ENCODE data around the gene PCBD1. TPM values are rescaled to one million over a fixed set of nuclear protein-coding genes. Genes with fewer than 3 reads are reported as not detected.
"Not testable (repeated sequence)": the region's sequence is repeated elsewhere in the genome, so short reads cannot be mapped to it uniquely, and the experiment has no call there.

The PCBD1 gene
- total and polyA plus RNA-seq, 2 experiments from 2014 or later: 33.3 to 78.5 TPM

DNA sequence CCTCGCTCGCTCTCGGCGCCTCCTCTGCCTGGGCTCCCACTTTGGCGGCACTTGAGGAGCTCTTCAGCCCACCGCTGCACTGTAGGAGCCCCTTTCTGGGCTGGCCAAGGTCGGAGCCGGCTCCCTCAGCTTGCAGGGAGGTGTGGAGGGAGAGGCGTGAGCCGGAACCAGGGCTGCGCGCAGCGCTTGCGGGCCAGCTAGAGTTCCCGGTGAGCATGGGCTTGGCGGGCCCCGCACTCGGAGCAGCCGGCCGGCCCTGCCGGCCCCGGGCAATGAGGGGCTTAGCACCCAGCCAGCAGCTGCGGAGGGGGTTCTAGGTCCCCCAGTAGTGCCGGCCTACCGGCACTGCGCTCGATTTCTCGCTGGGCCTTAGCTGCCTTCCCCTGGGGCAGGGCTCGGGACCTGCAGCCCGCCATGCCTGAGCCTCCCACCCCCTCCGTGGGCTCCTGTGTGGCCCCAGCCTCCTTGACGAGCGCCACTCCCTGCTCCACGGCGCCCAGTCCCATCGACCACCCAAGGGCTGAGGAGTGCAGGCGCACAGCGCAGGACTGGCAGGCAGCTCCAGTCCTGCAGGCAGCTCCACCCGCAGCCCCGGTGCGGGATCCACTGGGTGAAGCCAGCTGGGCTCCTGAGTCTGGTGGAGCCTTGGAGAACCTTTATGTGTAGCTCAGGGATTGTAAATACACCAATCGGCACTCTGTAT lies 26.7 kb downstream of the PCBD1 start:
- not testable (repeated sequence) for H3K27ac ChIP-seq (ENCODE audit: low read depth); H3K4me1 ChIP-seq (ENCODE audit: insufficient read depth); H3K9me2 ChIP-seq (ENCODE audit: insufficient read depth); H3K4me2 ChIP-seq; H2AFZ ChIP-seq; H3F3A ChIP-seq (replicated peaks; ENCODE audit: low read depth); H3K27me3 Mint-ChIP-seq (ENCODE audit: insufficient read depth, low read depth, poor library complexity); ATAC-seq; H3K27me3 ChIP-seq (ENCODE audit: insufficient read depth); DNase-seq (ENCODE audit: low spot score); H4K20me1 ChIP-seq (replicated peaks; ENCODE audit: insufficient read depth); H3K9me3 Mint-ChIP-seq; H3K27ac Mint-ChIP-seq; H3K79me2 ChIP-seq (replicated peaks; ENCODE audit: insufficient read depth); H3K4me3 ChIP-seq; H3K4me3 Mint-ChIP-seq
- peaks cover 23% of the 10 kb centered on the region for H3K4me1 Mint-ChIP-seq
- H3K36me3 ChIP-seq (ENCODE audit: insufficient read depth): peaks cover 36% of the 10 kb centered on the region
- peaks cover 49% of the 10 kb centered on the region for H3K36me3 Mint-ChIP-seq (ENCODE audit: low read depth)

DNA sequence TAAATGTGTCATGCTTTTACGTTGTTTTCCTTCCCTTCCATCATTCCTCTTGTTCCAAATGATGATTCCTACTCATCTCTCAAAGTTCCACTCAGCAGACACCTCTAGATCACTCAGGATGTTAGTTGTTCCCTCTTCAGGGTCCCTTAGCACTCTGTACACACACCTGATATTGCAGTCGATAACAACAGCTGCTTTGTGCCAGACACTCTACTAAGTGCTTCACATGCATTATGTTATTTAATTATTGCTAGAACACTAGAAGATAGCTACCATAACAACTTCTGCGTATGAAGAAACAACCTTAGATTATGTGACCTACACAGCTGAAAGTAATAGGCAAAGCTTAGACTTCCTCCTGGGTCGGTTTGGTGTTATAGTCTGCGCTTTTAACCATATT lies 29.6 kb downstream of the PCBD1 start:
- Mint-ChIP-seq H3K36me3 (ENCODE audit: low read depth) (peaks cover 61% of the 10 kb centered on the region), H3K4me3 (no peak overlapping the region), H3K27me3 (ENCODE audit: insufficient read depth, low read depth, poor library complexity) (no peaks in the 10 kb centered on the region), H3K27ac (no peak overlapping the region), H3K9me3 (no peaks in the 10 kb centered on the region), H3K4me1 (no peaks in the 10 kb centered on the region; the same call in 1 of the 3 replicates)
- Histone ChIP-seq H3K27me3 (ENCODE audit: insufficient read depth) (no peaks in the 10 kb centered on the region), H3K9me2 (ENCODE audit: insufficient read depth) (no peaks in the 10 kb centered on the region), H2AFZ (no peak overlapping the region), H3K27ac (ENCODE audit: low read depth) (no peak overlapping the region), H3F3A (replicated peaks; ENCODE audit: low read depth) (no peaks in the 10 kb centered on the region), H3K4me3 (no peak overlapping the region), H3K36me3 (ENCODE audit: insufficient read depth) (peaks cover 48% of the 10 kb centered on the region), H3K4me1 (ENCODE audit: insufficient read depth) (no peaks in the 10 kb centered on the region), H3K4me2 (no peak overlapping the region), H3K79me2 (replicated peaks; ENCODE audit: insufficient read depth) (no peaks in the 10 kb centered on the region), H4K20me1 (replicated peaks; ENCODE audit: insufficient read depth) (peaks cover 15% of the 10 kb centered on the region; the same call in 1 of the 2 replicates)
- DNase-seq (ENCODE audit: low spot score) (no peak), ATAC-seq (no peak)
- TF ChIP-seq NANOG (IDR thresholded peaks at IDR 0.05; ENCODE audit: borderline replicate concordance): no peak
- TF ChIP-seq JUNB (IDR thresholded peaks at IDR 0.05; ENCODE audit: unreplicated experiment): no peak
- TF ChIP-seq, protein P1, sequence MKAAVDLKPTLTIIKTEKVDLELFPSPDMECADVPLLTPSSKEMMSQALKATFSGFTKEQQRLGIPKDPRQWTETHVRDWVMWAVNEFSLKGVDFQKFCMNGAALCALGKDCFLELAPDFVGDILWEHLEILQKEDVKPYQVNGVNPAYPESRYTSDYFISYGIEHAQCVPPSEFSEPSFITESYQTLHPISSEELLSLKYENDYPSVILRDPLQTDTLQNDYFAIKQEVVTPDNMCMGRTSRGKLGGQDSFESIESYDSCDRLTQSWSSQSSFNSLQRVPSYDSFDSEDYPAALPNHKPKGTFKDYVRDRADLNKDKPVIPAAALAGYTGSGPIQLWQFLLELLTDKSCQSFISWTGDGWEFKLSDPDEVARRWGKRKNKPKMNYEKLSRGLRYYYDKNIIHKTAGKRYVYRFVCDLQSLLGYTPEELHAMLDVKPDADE (IDR thresholded peaks at IDR 0.05): no peak
- TF ChIP-seq STAT1 (IDR thresholded peaks at IDR 0.05; ENCODE audit: unreplicated experiment): no peak
- TF ChIP-seq CREB1 (CRISPR knock-in tag; IDR thresholded peaks at IDR 0.05; ENCODE audit: low read depth): no peak
- TF ChIP-seq, protein P2, sequence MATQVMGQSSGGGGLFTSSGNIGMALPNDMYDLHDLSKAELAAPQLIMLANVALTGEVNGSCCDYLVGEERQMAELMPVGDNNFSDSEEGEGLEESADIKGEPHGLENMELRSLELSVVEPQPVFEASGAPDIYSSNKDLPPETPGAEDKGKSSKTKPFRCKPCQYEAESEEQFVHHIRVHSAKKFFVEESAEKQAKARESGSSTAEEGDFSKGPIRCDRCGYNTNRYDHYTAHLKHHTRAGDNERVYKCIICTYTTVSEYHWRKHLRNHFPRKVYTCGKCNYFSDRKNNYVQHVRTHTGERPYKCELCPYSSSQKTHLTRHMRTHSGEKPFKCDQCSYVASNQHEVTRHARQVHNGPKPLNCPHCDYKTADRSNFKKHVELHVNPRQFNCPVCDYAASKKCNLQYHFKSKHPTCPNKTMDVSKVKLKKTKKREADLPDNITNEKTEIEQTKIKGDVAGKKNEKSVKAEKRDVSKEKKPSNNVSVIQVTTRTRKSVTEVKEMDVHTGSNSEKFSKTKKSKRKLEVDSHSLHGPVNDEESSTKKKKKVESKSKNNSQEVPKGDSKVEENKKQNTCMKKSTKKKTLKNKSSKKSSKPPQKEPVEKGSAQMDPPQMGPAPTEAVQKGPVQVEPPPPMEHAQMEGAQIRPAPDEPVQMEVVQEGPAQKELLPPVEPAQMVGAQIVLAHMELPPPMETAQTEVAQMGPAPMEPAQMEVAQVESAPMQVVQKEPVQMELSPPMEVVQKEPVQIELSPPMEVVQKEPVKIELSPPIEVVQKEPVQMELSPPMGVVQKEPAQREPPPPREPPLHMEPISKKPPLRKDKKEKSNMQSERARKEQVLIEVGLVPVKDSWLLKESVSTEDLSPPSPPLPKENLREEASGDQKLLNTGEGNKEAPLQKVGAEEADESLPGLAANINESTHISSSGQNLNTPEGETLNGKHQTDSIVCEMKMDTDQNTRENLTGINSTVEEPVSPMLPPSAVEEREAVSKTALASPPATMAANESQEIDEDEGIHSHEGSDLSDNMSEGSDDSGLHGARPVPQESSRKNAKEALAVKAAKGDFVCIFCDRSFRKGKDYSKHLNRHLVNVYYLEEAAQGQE (IDR thresholded peaks at IDR 0.05; ENCODE audit: unreplicated experiment): no peak
- TF ChIP-seq EZH2phosphoT487 (IDR thresholded peaks at IDR 0.05; ENCODE audit: unreplicated experiment): no peak
- no peak for TF ChIP-seq ZNF114 (CRISPR knock-in tag; IDR thresholded peaks at IDR 0.05)
- TF ChIP-seq, protein P3, sequence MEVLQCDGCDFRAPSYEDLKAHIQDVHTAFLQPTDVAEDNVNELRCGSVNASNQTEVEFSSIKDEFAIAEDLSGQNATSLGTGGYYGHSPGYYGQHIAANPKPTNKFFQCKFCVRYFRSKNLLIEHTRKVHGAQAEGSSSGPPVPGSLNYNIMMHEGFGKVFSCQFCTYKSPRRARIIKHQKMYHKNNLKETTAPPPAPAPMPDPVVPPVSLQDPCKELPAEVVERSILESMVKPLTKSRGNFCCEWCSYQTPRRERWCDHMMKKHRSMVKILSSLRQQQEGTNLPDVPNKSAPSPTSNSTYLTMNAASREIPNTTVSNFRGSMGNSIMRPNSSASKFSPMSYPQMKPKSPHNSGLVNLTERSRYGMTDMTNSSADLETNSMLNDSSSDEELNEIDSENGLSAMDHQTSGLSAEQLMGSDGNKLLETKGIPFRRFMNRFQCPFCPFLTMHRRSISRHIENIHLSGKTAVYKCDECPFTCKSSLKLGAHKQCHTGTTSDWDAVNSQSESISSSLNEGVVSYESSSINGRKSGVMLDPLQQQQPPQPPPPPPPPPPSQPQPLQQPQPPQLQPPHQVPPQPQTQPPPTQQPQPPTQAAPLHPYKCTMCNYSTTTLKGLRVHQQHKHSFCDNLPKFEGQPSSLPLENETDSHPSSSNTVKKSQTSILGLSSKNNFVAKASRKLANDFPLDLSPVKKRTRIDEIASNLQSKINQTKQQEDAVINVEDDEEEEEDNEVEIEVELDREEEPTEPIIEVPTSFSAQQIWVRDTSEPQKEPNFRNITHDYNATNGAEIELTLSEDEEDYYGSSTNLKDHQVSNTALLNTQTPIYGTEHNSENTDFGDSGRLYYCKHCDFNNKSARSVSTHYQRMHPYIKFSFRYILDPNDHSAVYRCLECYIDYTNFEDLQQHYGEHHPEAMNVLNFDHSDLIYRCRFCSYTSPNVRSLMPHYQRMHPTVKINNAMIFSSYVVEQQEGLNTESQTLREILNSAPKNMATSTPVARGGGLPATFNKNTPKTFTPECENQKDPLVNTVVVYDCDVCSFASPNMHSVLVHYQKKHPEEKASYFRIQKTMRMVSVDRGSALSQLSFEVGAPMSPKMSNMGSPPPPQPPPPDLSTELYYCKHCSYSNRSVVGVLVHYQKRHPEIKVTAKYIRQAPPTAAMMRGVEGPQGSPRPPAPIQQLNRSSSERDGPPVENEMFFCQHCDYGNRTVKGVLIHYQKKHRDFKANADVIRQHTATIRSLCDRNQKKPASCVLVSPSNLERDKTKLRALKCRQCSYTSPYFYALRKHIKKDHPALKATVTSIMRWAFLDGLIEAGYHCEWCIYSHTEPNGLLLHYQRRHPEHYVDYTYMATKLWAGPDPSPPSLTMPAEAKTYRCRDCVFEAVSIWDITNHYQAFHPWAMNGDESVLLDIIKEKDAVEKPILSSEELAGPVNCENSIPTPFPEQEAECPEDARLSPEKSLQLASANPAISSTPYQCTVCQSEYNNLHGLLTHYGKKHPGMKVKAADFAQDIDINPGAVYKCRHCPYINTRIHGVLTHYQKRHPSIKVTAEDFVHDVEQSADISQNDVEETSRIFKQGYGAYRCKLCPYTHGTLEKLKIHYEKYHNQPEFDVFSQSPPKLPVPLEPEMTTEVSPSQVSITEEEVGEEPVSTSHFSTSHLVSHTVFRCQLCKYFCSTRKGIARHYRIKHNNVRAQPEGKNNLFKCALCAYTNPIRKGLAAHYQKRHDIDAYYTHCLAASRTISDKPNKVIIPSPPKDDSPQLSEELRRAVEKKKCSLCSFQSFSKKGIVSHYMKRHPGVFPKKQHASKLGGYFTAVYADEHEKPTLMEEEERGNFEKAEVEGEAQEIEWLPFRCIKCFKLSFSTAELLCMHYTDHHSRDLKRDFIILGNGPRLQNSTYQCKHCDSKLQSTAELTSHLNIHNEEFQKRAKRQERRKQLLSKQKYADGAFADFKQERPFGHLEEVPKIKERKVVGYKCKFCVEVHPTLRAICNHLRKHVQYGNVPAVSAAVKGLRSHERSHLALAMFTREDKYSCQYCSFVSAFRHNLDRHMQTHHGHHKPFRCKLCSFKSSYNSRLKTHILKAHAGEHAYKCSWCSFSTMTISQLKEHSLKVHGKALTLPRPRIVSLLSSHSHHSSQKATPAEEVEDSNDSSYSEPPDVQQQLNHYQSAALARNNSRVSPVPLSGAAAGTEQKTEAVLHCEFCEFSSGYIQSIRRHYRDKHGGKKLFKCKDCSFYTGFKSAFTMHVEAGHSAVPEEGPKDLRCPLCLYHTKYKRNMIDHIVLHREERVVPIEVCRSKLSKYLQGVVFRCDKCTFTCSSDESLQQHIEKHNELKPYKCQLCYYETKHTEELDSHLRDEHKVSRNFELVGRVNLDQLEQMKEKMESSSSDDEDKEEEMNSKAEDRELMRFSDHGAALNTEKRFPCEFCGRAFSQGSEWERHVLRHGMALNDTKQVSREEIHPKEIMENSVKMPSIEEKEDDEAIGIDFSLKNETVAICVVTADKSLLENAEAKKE (CRISPR knock-in tag; IDR thresholded peaks at IDR 0.05): no peak
- TF ChIP-seq ZNF331 (CRISPR knock-in tag; IDR thresholded peaks at IDR 0.05; ENCODE audit: low read depth): no peak
- no peak for TF ChIP-seq EZH2 (IDR thresholded peaks at IDR 0.05; ENCODE audit: low read depth, unreplicated experiment)
- no peak for TF ChIP-seq POLR2AphosphoS5 (IDR thresholded peaks at IDR 0.05; ENCODE audit: low read depth)

Measured in GM23338 (cell line).